Hematopoietic multipotent progenitor cell (in vitro differentiated cells): ENCODE results near the gene PCGF3. TPM values are rescaled to one million over a fixed set of nuclear protein-coding genes. Genes with fewer than 3 reads are reported as not detected.
"Not testable (repeated sequence)": the region's sequence is repeated elsewhere in the genome, so short reads cannot be mapped to it uniquely, and the experiment has no call there.

Source experiments
- DNase-seq, 3 donors: peaks; one replicate each; pipeline ENCODE4 v3.0.0-alpha.2; 2011 to 2015; ENCODE audit warnings: low read depth in 2 of 3, low spot score in 2 of 3
- total RNA-seq: library from RNA; depleted of rRNA; stranded (reverse); fragments of >200 nt; gene quantifications from one replicate; pipeline ENCODE4 v1.2.3, GENCODE V29; 2012

Gene PCGF3
- total RNA-seq, 1 donor: 51.2 TPM

- DNase-seq: peak in 2 of 3 donors; percentile 70 to 76
These were observed 24.5 kb upstream of the PCGF3 start for GRCh38 chr4:680928-681645.

DNA sequence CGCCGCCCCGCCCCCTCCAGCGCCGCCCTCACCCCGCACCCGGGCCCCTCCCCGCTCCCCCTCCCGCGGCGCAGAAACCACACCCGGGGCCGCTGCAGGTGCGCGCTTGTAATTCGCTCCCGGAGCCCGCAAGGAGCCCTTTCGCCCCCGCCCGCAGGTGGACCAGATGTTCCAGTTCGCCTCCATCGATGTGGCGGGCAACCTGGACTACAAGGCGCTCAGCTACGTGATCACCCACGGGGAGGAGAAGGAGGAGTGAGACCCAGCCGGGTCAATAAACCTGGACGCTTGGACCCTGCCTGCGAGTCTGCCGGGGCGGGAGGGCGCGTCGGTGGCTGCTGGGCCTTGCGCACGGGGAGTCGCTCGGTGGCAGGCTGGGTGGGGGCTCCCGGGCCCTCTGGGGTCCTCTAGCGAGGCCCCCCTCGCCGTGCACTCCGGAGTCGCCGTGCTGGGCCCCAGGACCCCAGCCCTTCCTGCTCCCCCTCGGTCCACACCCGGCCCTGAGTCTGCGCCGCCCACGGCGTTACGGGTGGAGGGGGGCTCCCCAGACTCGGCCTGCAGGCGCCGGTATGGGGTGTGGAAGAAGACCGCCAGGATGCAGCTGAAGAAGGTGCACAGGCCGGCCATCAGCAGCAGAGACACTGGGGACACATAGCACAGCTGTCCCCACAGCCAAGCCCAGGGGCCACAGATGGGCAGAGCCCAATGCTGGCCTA, 23.7 kb upstream of the PCGF3 start:
- DNase-seq: no peak

DNA sequence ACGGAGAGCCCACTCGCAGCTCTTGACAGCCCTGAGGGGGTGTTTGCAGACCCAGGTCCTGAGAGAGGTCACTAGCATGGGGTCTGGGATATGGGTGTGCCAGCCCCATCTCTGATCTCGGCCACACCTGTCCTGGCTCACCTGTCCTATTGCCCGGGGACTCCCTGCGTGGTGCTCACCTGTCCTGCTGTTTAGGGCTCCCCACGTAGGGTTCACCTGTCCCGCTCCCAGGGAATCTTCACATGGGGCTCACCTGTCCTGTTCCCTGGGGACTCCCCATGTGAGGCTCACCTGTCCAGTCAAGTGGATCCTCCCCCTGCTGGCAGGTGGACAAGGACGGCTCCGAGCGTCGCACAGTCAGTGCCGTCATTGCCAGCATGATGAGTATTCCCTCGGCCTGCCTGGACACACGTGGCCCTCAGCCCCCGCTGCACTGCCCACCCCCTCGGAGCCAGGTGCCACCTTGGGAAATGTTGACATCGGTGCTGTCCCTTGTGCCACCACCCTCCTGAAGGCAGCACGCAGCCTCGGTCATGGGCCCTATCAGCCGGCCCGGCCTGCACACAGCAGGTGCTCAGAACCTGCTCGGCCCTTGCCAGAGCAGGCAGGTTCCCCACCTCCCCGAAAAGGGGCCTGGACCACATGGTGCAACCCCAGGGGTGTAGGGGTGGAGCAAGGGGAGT, 23.0 kb upstream of the PCGF3 start:
- no peak for DNase-seq

DNA sequence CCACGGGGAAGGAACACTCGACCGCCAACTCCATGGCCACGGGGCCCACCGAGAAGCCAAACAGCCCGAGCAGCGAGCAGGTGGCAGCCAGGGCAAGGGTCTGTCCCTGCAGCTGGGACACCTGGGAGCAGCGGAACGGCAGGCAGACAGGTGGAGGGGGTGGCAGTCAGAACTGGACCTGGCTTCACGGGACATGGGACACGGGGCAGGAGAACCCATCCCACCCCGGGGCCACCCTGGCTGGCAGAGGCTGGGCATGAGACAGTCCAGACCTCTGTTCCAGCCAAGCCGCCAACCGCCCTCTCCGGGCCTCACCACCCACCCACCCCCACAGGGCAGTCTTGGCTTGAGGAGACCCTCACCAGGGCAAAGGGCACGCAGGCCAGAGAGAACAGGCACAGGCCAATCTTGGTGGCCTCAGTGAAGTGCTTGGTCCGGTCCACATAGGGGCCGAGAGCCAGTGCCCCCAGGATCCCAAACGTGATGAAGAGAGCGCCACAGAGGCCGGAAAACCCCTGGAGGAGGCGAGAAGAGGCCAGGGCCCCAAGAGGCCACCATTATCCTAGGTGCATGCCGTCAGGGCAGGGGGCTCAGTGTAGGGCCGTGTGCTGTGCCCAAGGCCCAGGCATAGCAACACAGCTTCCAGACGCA, 22.3 kb upstream of the PCGF3 start:
- peak in 1 of 3 donors; percentile 46 for DNase-seq

DNA sequence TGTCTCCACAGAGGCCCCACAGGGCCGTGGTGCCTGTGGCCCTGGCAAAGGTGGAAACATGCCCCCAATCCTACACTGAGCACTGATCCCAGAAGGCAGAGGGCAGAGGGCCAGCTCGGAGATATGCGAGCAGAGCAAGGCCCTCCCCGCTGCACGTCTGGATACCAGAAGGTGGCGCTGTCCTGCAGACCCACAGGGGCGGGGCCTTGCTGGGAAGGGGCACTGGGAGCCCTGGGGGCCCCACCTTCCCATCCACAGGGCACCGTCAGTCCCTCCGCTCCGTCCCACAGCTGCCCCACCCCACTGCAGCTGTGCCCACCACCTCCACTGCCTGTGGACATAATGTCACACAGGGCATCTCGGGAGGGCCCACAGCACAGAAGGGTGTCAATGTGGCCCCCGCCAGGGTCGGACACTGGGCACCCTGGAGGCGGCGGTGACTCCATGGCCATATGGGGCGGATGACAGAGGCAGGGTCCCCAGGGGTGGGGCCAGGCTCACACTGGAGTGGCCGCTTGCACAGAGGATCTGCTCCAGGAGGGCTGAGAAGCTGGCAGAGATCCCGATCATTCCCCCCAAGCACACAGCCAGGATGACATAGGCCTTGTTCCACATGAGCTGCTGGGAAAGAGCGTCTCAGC, 21.5 kb upstream of the PCGF3 start:
- DNase-seq: peak in 1 of 3 donors; percentile 69

GRCh38 chr4:684623-685327, 20.9 kb upstream of the PCGF3 start:
- DNase-seq: no peak

- no peak for DNase-seq
These were observed 19.8 kb upstream of the PCGF3 start for GRCh38 chr4:685679-686412.

DNA sequence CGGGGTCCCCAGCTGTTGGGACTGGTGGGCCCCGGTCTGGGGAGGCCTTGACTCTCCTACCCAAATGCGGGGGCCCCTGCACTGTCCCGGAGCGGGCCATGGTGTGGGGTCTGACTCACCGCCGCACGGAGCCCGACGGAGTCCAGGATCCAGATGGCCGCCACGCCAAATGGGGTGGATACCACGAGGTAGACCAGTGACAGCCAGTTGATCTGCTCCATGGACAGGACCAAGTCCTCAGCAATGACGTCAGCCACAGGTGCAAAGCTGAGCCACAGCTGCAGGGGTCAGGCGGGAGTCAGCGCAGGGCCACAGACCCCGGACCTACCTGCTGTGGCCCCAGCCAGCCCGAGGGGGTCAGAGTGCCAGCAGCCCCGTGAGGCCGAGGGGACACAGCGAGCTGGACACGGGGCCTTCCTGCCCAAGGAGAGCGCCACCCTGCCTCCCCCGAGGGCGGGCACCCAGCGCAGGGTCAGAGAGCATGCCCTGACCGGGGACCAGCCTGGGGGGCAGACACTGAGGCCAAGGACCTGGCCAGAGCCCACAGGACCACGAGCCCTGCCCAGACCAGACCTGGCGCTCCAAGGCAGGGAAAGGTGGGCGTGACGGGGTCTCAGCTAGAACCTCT, 19.1 kb upstream of the PCGF3 start:
- DNase-seq: no peak

DNA sequence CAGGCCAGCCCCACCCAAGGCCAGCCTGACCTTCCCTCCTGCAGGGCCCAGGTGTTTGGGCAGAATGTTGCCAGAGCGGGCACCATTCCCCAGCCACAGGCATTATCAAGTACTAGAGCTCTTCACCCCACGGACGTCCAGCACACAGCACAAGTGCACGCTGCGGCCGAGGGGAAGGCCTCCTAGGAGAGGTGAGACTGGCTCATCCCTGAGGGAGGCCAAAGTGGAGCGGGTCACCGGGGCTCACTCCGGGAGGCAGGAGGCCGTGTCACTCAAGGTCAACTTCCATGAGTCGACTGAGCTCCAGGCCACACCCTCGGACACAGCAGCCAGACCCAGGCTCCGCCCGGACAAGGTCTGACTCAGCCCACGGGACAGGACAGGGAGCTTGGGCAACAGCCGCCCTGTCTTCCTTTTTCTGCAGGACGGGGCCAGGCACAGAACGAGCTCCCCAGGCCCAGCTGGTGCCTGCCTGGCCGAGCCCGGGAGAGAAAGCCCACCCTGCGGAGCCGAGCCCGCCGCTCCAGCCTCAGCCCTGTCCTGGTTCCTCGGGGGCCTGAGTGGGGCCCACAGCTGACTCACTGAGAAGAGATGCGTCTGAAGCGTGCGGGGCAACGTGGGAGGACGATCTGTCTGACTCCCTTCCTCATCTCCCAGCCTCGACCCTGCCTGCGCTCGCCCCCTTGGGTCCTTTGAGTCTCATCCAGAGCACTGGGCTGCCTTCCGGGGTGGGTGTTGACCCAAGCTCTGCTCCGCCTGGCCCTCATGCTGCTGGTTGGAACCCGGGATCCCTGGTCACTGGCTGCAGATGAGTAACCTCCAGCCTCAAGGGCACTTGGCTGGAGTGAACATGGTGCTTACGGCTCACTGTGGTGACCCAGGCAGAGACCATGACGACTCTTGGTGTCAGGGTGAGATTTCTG, 18.3 kb upstream of the PCGF3 start:
- no peak for DNase-seq

GRCh38 chr4:687971-688853, 17.4 kb upstream of the PCGF3 start:
- no peak for DNase-seq

- DNase-seq: peak in 1 of 3 donors; percentile 41
These were observed 16.6 kb upstream of the PCGF3 start, which contains the start of gene SLC49A3 for GRCh38 chr4:688854-689681. Gene SLC49A3, minus strand, starts transcription at chr4:689151. Its CDS starts 24 bp downstream, at chr4:689127.

- no peak for DNase-seq
These were observed 15.9 kb upstream of the PCGF3 start for GRCh38 chr4:689723-690122.

GRCh38 chr4:692771-693554, 12.7 kb upstream of the PCGF3 start:
- no peak for DNase-seq

- not testable (repeated sequence) for DNase-seq
These were observed 11.2 kb upstream of the PCGF3 start for GRCh38 chr4:694341-694940.
